GM12891 (cell line): Measurements from ENCODE around the gene TMEM150A.

ENCODE experiments used
- POLR2A ChIP-seq: IDR thresholded peaks from 2 replicates; pipeline ENCODE4 v1.6.1; 2011; ENCODE audit warnings: low read depth, low read length, control low read depth
- POLR2AphosphoS5 ChIP-seq: IDR thresholded peaks from 2 replicates; pipeline ENCODE4 v1.6.1; 2011; ENCODE audit warnings: low read depth, low read length, control low read depth
- SPI1 ChIP-seq: IDR thresholded peaks from 2 replicates; pipeline ENCODE4 v1.6.1; 2011; ENCODE audit warnings: low read depth, low read length, control low read depth
- TAF1 ChIP-seq: IDR thresholded peaks from 2 replicates; pipeline ENCODE4 v1.6.1; 2011; ENCODE audit warnings: low read depth, low read length, control low read depth

DNA sequence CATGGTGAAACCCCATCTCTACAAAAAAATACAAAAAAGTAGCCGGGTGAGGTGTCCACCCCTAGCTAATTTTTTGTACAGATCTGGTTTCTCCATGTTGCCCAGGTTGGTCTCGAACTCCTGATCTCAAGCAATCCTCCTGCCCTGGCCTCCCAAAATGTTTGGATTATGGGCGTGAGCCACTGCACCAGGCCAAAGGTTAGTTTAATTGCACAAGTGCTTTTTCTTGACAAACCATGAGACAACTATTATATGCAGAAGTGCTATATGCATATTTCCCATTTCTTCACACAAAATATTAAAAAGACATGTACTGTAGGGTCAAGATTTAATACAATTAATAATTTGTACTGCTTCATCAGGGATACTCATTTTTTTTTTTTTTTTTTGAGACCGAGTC lies 36.2 kb downstream of the TMEM150A start:
- no peak for TF ChIP-seq POLR2AphosphoS5
- no peak for TF ChIP-seq POLR2A
- no peak for TF ChIP-seq TAF1
- TF ChIP-seq SPI1: no peak
